ENCODE results near the gene ACTG2.

GRCh38 chr2:73961274-73961673 lies 68.5 kb downstream of the ACTG2 start:
- no peak for TF ChIP-seq CTCF (IDR thresholded peaks at IDR 0.05)
- TF ChIP-seq POLR2A (IDR thresholded peaks at IDR 0.05), result no peak
- TF ChIP-seq POLR2AphosphoS5 (IDR thresholded peaks at IDR 0.05), result no peak
- no peak for TF ChIP-seq EP300 (IDR thresholded peaks at IDR 0.05; ENCODE audit: low read depth)

All from transverse colon (tissue), 4 donors.